Stomach (tissue), 9 donors: ENCODE results near the gene EML5. TPM values are rescaled to one million over a fixed set of nuclear protein-coding genes. Genes with fewer than 3 reads are reported as not detected.

Source experiments
- DNase-seq, 2 donors: peaks; one replicate each; pipeline versions ENCODE4 v3.0.0 to v3.0.0-alpha.2; 2013 to 2019
- H3K27ac ChIP-seq, 5 donors: fragments of 200-600 bp in 4 of 5; sonication (generic) in 4 of 5; one replicate each; pipeline ENCODE4 v1.5.1; 2013 to 2019; ENCODE audit warnings: mild to moderate bottlenecking in 1 of 5, moderate library complexity in 1 of 5
- H3K27me3 ChIP-seq, 3 donors: fragments of 200-600 bp; sonication (generic); one replicate each; pipeline ENCODE4 v1.5.1; 2017 to 2019; ENCODE audit warnings: mixed run types in 1 of 3
- H3K36me3 ChIP-seq, 4 donors: fragments of 200-600 bp; sonication (generic); 1 replicate in 3 of 4; 2 replicates in 1 of 4; pipeline ENCODE4 v1.5.1; 2016 to 2019
- H3K4me1 ChIP-seq, 4 donors: fragments of 200-600 bp; sonication (generic); one replicate each; pipeline ENCODE4 v1.5.1; 2016 to 2019
- H3K4me3 ChIP-seq, 4 donors: fragments of 200-600 bp; sonication (generic) in 3 of 4; one replicate each; pipeline ENCODE4 v1.5.1; 2016 to 2019; ENCODE audit warnings: mild to moderate bottlenecking in 1 of 4
- H3K9me3 ChIP-seq, 4 donors: fragments of 200-600 bp; sonication (generic); one replicate each; pipeline ENCODE4 v1.5.1; 2016 to 2019
- CTCF ChIP-seq, 7 experiments: fragments of 450-650 bp in 4 of 7; fragments of 200-600 bp in 3 of 7; sonication (generic) in 3 of 7; IDR thresholded peaks; one replicate each; pipeline ENCODE4 v1.5.1; 2016 to 2019; ENCODE audit warnings: antibody characterized with exemption in 7 of 7, control low read depth in 2 of 7, mild to moderate bottlenecking in 1 of 7
- EP300 ChIP-seq: sonication (generic); formaldehyde crosslinking; IDR thresholded peaks from one replicate; pipeline ENCODE4 v1.6.1; 2017; ENCODE audit warnings: antibody characterized with exemption
- POLR2A ChIP-seq, 4 donors: fragments of 450-650 bp; IDR thresholded peaks; one replicate each; pipeline ENCODE4 v1.6.1; 2016; ENCODE audit warnings: antibody characterized with exemption in 4 of 4, control low read depth in 2 of 4, mild to moderate bottlenecking in 1 of 4, moderate library complexity in 1 of 4
- POLR2AphosphoS5 ChIP-seq, 3 donors: sonication (generic); formaldehyde crosslinking; IDR thresholded peaks; one replicate each; pipeline ENCODE4 v1.6.1; 2016; ENCODE audit warnings: antibody characterized with exemption in 3 of 3
- WGBS, 5 donors: extraction: QIAGEN DNeasy Blood & Tissue Kit in 3 of 5; methylation state at CpG; one replicate each; pipeline versions ENCODE4 v1.1.5 to v1.1.7; 2013 to 2018; 5-methylcytosine and 5-hydroxymethylcytosine counted together
- intact Hi-C: fragments of 100-400 bp; cut with DNase I; formaldehyde crosslinking; loops from one replicate; pipeline ENCODE4 v1.15.1; 2023; ENCODE audit warnings: low total_unique reads
- polyA plus RNA-seq, 3 donors: library from polyadenylated mRNA; stranded (reverse); fragments of 200-250 nt; gene quantifications; one replicate each; pipeline ENCODE4 v1.2.3, GENCODE V29; 2013
- total RNA-seq, 5 donors: library from RNA; depleted of rRNA; stranded (reverse); fragments of >200 nt; gene quantifications; one replicate each; pipeline versions ENCODE4 v1.1.0 to v1.2.3, GENCODE V29; 2014 to 2016
- donor health status: healthy with polysubstance abuse.
- donor health status: Bipolar disorder and iron deficiency.
- donor health status: healthy.

The EML5 gene
- total and polyA plus RNA-seq, 8 donors: 0.19 to 10.3 (median 0.92) TPM; not detected in 1

GRCh38 chr14:88804477-88804876, 11.7 kb upstream of the EML5 start:
- no peak overlapping the region for H3K4me3 ChIP-seq
- H3K9me3 ChIP-seq: peaks cover 0 to 20% (median 10%) of the 10 kb centered on the region in 4 donors
- H3K27me3 ChIP-seq: peaks cover 0 to 5% (median 0%) of the 10 kb centered on the region in 3 donors
- TF ChIP-seq CTCF (IDR thresholded peaks at IDR 0.05): no peak
- no peak for TF ChIP-seq POLR2AphosphoS5 (IDR thresholded peaks at IDR 0.05)
- TF ChIP-seq EP300: no peak
- TF ChIP-seq POLR2A (IDR thresholded peaks at IDR 0.05): no peak
- intact Hi-C loops: no loop called here
- no peak overlapping the region for H3K27ac ChIP-seq
- WGBS, 5 donors: 0 to 81% (median 48%) methylated on average over 1 of the region's 1 CpG
- no peak for DNase-seq
- H3K36me3 ChIP-seq: no peaks in the 10 kb centered on the region
- H3K4me1 ChIP-seq: no peaks in the 10 kb centered on the region

GRCh38 chr14:88804035-88804434, 11.3 kb upstream of the EML5 start:
- intact Hi-C loops: no loop called here
- Histone ChIP-seq H3K36me3 (no peaks in the 10 kb centered on the region), H3K27ac (no peak overlapping the region), H3K4me1 (no peaks in the 10 kb centered on the region), H3K27me3 (peaks cover 0 to 5% (median 0%) of the 10 kb centered on the region in 3 donors), H3K4me3 (no peak overlapping the region), H3K9me3 (peaks cover 0 to 15% (median 7%) of the 10 kb centered on the region in 4 donors)
- 53 to 86% (median 66%) methylated on average over 2 of the region's 2 CpGs for WGBS, 5 donors
- DNase-seq: no peak
- TF ChIP-seq EP300 (no peak), POLR2A (IDR thresholded peaks at IDR 0.05) (no peak), CTCF (IDR thresholded peaks at IDR 0.05) (no peak), POLR2AphosphoS5 (IDR thresholded peaks at IDR 0.05) (no peak)

- DNase-seq: no peak
- Histone ChIP-seq H3K4me3 (no peak overlapping the region), H3K9me3 (peaks cover 0 to 1% (median 0%) of the 10 kb centered on the region in 4 donors), H3K27ac (no peak overlapping the region), H3K4me1 (no peaks in the 10 kb centered on the region), H3K27me3 (peaks cover 0 to 5% (median 0%) of the 10 kb centered on the region in 3 donors), H3K36me3 (no peaks in the 10 kb centered on the region)
- intact Hi-C loops: no loop called here
- 77 to 90% (median 84%) methylated on average over 6 of the region's 6 CpGs for WGBS, 5 donors
- no peak for TF ChIP-seq CTCF (IDR thresholded peaks at IDR 0.05)
- no peak for TF ChIP-seq EP300
- no peak for TF ChIP-seq POLR2A (IDR thresholded peaks at IDR 0.05)
Measured at GRCh38 chr14:88802596-88802995, 9.8 kb upstream of the EML5 start.

GRCh38 chr14:88799522-88799921, 6.8 kb upstream of the EML5 start:
- no peak for TF ChIP-seq EP300
- no peak for TF ChIP-seq POLR2AphosphoS5 (IDR thresholded peaks at IDR 0.05)
- 69 to 79% (median 72%) methylated on average over 5 of the region's 5 CpGs for WGBS, 5 donors
- Histone ChIP-seq H3K4me1 (no peaks in the 10 kb centered on the region), H3K36me3 (no peaks in the 10 kb centered on the region), H3K27ac (no peak overlapping the region), H3K9me3 (no peaks in the 10 kb centered on the region), H3K4me3 (no peak overlapping the region), H3K27me3 (peaks cover 0 to 5% (median 0%) of the 10 kb centered on the region in 3 donors)
- intact Hi-C loops: no loop called here
- no peak for DNase-seq

- H3K27me3 ChIP-seq: no peaks in the 10 kb centered on the region
- intact Hi-C loops: no loop called here
- DNase-seq: peak in 1 of 2 donors; percentile 14
- no peaks in the 10 kb centered on the region for H3K36me3 ChIP-seq
- H3K4me3 ChIP-seq: no peak overlapping the region
- WGBS, 5 donors: 44 to 55% (median 46%) methylated on average over 4 of the region's 4 CpGs
- no peak overlapping the region for H3K27ac ChIP-seq
- H3K4me1 ChIP-seq: peaks cover 4 to 5% (median 4%) of the 10 kb centered on the region in 4 donors
- no peaks in the 10 kb centered on the region for H3K9me3 ChIP-seq
- TF ChIP-seq CTCF (IDR thresholded peaks at IDR 0.05) (no peak), POLR2A (IDR thresholded peaks at IDR 0.05) (no peak), POLR2AphosphoS5 (IDR thresholded peaks at IDR 0.05) (no peak), EP300 (no peak)
Measured at GRCh38 chr14:88798156-88798555, 5.4 kb upstream of the EML5 start.
